Transverse colon (tissue), 4 donors: Measurements from ENCODE around the gene SMAD3. TPM values are rescaled to one million over a fixed set of nuclear protein-coding genes. Genes with fewer than 3 reads are reported as not detected.

ENCODE experiments used
- DNase-seq: peaks from one replicate; pipeline ENCODE4 v3.0.0-alpha.2; 2019
- H3K27ac ChIP-seq, 4 donors: fragments of 200-600 bp; sonication (generic); 2 replicates each; pipeline ENCODE4 v1.5.1; 2016 to 2018; ENCODE audit warnings: inconsistent platforms in 4 of 4
- H3K27me3 ChIP-seq: fragments of 200-600 bp; sonication (generic); 2 replicates; pipeline ENCODE4 v1.5.1; 2017; ENCODE audit warnings: inconsistent platforms
- H3K36me3 ChIP-seq, 4 donors: fragments of 200-600 bp; sonication (generic); 2 replicates each; pipeline ENCODE4 v1.5.1; 2017 to 2019; ENCODE audit warnings: inconsistent platforms in 4 of 4
- H3K4me1 ChIP-seq, 4 donors: fragments of 200-600 bp; sonication (generic); 2 replicates each; pipeline ENCODE4 v1.5.1; 2017 to 2020; ENCODE audit warnings: inconsistent platforms in 4 of 4
- H3K4me3 ChIP-seq, 4 donors: fragments of 200-600 bp; sonication (generic); 1 replicate in 1 of 4; 2 replicates in 3 of 4; pipeline versions ENCODE4 v1.5.1 to v1.6.1; 2017 to 2019; ENCODE audit warnings: inconsistent platforms in 4 of 4
- H3K9me3 ChIP-seq, 2 donors: fragments of 200-600 bp; sonication (generic); 2 replicates each; pipeline ENCODE4 v1.5.1; 2017 to 2019; ENCODE audit warnings: inconsistent platforms in 2 of 2
- EP300 ChIP-seq: sonication (generic); formaldehyde crosslinking; IDR thresholded peaks from one replicate; pipeline ENCODE4 v1.6.1; 2017; ENCODE audit warnings: antibody characterized with exemption, low read depth
- POLR2A ChIP-seq: fragments of 450-650 bp; IDR thresholded peaks from one replicate; pipeline ENCODE4 v1.6.1; 2016; ENCODE audit warnings: antibody characterized with exemption, mild to moderate bottlenecking, moderate library complexity
- POLR2AphosphoS5 ChIP-seq, 3 donors: sonication (generic); formaldehyde crosslinking; IDR thresholded peaks; one replicate each; pipeline ENCODE4 v1.6.1; 2016; ENCODE audit warnings: antibody characterized with exemption in 3 of 3
- WGBS, 2 donors: methylation state at CpG; one replicate each; pipeline ENCODE4 v1.1.5; 2018; ENCODE audit warnings: low coverage in 1 of 2; 5-methylcytosine and 5-hydroxymethylcytosine counted together
- in situ Hi-C, 4 donors: fragments of 200-750 bp; cut with MboI; loops; one replicate each; pipeline versions ENCODE4 v1.15.0 to v1.15.1; 2017; ENCODE audit warnings: low sequenced_read_pairs in 3 of 4, low pct_ligation_motif_present in 1 of 4, low pct_unique_long_range_greater_than_20kb in 1 of 4
- intact Hi-C: fragments of 100-400 bp; cut with DNase I; formaldehyde crosslinking; loops from one replicate; pipeline ENCODE4 v1.15.1; 2023; ENCODE audit warnings: low total_unique reads
- total RNA-seq, 4 donors: library from RNA; depleted of rRNA; stranded (reverse); fragments of >200 nt; gene quantifications; one replicate each; pipeline ENCODE4 v1.1.0, GENCODE V29; 2016
- TF ChIP-seq, protein P1 (sequence below), 5 experiments: fragments of 200-600 bp in 3 of 5; fragments of 450-650 bp in 2 of 5; sonication (generic) in 3 of 5; IDR thresholded peaks; 1 replicate in 2 of 5; 2 replicates in 3 of 5; pipeline ENCODE4 v1.5.1; 2016 to 2017; ENCODE audit warnings: antibody characterized with exemption in 5 of 5, inconsistent platforms in 3 of 5, mild to moderate bottlenecking in 2 of 5, moderate library complexity in 1 of 5

The SMAD3 gene
- total RNA-seq, 4 donors from 2014 or later, result 30.9 to 65.1 (median 57.0) TPM

- no peak for DNase-seq
- TF ChIP-seq EP300 (no peak), POLR2A (no peak), POLR2AphosphoS5 (IDR thresholded peaks at IDR 0.05) (no peak)
- TF ChIP-seq, protein P1, sequence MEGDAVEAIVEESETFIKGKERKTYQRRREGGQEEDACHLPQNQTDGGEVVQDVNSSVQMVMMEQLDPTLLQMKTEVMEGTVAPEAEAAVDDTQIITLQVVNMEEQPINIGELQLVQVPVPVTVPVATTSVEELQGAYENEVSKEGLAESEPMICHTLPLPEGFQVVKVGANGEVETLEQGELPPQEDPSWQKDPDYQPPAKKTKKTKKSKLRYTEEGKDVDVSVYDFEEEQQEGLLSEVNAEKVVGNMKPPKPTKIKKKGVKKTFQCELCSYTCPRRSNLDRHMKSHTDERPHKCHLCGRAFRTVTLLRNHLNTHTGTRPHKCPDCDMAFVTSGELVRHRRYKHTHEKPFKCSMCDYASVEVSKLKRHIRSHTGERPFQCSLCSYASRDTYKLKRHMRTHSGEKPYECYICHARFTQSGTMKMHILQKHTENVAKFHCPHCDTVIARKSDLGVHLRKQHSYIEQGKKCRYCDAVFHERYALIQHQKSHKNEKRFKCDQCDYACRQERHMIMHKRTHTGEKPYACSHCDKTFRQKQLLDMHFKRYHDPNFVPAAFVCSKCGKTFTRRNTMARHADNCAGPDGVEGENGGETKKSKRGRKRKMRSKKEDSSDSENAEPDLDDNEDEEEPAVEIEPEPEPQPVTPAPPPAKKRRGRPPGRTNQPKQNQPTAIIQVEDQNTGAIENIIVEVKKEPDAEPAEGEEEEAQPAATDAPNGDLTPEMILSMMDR (IDR thresholded peaks at IDR 0.05), result no peak
- H3K4me3 ChIP-seq, result no peak overlapping the region
- H3K36me3 ChIP-seq, result no peaks in the 10 kb centered on the region
- H3K9me3 ChIP-seq, result no peaks in the 10 kb centered on the region
- H3K4me1 ChIP-seq, result peaks cover 37 to 59% (median 48%) of the 10 kb centered on the region in 4 donors
- no peaks in the 10 kb centered on the region for H3K27me3 ChIP-seq
- in situ Hi-C loops (no loop called here), intact Hi-C loops (no loop called here)
- 74 to 88% methylated on average over 2 to 7 of the region's 7 CpGs for WGBS, 2 donors
- peak overlapping the region; percentile 12 to 71 (median 60) for H3K27ac ChIP-seq
Observed at GRCh38 chr15:67091980-67092677, 26.7 kb downstream of the SMAD3 start.

DNA sequence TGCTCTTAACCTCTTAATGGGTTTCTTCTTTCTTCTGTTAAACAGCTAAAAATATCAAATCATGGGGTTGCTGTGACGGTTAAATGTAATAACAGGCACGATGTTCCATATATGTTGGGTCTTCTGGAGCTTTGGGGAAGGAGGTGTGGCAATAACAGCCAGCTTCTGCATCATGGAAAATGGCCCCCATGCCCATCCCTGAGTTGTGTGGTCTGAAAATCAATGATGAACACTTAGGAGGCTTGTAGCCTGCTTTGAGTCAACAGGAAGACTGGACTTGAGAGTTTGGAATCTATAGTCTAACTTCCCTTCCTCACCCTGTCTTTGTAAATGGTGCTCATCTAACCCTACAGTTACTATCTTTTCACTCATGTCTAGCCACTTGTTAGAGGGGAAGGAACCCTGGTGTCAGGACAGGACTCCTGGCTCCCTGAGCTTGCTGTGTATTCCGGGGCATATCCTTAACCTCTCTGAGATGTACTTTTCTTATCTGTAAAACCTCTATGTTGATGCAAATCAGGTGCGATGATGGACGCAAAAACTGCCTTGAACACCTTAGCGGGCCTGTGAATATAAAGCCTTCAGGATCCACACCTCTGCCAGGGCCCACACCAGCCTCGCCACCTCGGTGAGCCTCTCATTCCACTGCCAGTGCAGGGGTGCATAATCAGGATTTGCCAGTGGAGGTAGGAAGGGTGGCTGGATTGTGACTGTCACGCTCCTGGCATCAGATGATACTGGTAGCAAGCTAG is 27.5 kb downstream of the SMAD3 start:
- no peak overlapping the region for H3K27ac ChIP-seq
- intact Hi-C loops, result no loop called here
- H3K36me3 ChIP-seq, result no peaks in the 10 kb centered on the region
- TF ChIP-seq POLR2A, result no peak
- 89 to 91% methylated on average over 4 to 9 of the region's 9 CpGs for WGBS, 2 donors
- H3K4me1 ChIP-seq, result peaks cover 43 to 59% (median 48%) of the 10 kb centered on the region in 4 donors
- H3K9me3 ChIP-seq, result no peaks in the 10 kb centered on the region
- in situ Hi-C loops, result no loop called here
- H3K4me3 ChIP-seq, result no peak overlapping the region
- DNase-seq, result no peak
- no peaks in the 10 kb centered on the region for H3K27me3 ChIP-seq

DNA sequence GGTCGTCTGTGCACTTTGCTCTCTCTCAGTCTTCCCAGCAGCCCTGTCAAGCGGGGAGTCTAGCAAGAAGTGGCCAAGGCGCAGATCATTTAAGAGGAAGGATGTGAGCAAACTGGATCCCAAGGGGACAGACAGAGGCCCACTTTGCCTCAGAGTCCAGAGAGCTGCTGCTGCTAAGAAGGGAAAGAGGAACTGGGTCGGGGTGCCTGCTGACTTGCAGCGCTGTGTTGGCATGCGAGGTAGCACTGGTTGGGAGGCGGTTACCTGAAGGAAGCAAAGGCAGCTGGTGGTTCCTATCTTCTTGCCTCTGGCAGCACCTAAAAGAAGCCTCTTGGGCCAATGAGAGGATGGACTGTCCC is 28.1 kb downstream of the SMAD3 start:
- TF ChIP-seq POLR2AphosphoS5 (IDR thresholded peaks at IDR 0.05), result no peak
- TF ChIP-seq POLR2A, result no peak
- TF ChIP-seq EP300, result no peak
- TF ChIP-seq, protein P1 (IDR thresholded peaks at IDR 0.05), result no peak
- H3K27ac ChIP-seq, result no peak overlapping the region
- DNase-seq, result peak; percentile 49
- H3K9me3 ChIP-seq, result no peaks in the 10 kb centered on the region
- intact Hi-C loops (no loop called here), in situ Hi-C loops (no loop called here)
- 71% methylated on average over 7 of the region's 7 CpGs; no CpG with 5 or more reads in 1 of the 2 donors for WGBS, 2 donors
- peaks cover 40 to 59% (median 49%) of the 10 kb centered on the region in 4 donors for H3K4me1 ChIP-seq
- H3K36me3 ChIP-seq, result no peaks in the 10 kb centered on the region
- no peak overlapping the region for H3K4me3 ChIP-seq
- no peaks in the 10 kb centered on the region for H3K27me3 ChIP-seq

DNA sequence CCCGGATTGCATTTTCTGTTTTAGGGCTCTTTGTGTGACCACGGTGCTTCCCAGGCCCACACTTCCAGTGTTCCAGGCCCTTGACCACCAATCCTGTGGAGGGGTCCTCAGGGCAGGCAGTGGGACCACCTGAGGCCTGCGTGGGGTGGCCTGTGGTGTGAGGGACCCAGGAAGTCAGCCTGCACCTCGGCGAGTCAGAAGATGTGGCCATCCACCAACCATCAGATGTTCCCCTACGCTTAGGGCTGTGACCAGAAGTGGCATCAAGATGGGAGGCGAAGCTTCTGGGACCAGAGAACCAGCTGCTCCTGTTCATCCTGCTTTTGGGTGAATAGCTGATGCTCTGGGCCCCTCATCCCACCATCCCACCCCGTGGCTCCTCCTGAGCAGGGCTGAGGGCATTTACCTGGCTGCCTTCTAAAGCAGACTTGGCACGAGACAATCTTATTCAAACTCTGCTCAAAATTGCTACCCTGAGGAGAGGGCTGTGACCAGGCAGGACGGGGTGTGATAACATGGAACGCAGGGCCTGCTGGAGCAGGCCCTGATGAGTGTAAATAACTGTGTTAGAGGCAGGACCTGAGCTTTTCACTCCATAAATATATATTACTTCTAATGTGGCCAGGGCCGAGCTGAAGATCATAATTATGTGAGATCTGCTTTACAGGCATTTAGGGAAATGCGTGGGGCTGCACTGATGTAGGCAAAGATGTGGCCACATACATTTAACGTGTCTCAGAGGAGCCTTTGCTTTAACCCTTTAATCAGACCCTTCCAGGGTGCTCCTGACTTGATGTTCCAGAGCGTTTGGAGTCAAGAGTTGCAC is 28.8 kb downstream of the SMAD3 start:
- no peak overlapping the region for H3K4me3 ChIP-seq
- H3K9me3 ChIP-seq, result no peaks in the 10 kb centered on the region
- WGBS, 2 donors, result 85 to 88% methylated on average over 5 to 15 of the region's 15 CpGs
- H3K4me1 ChIP-seq, result peaks cover 47 to 60% (median 49%) of the 10 kb centered on the region in 4 donors
- TF ChIP-seq EP300 (no peak), POLR2A (no peak), POLR2AphosphoS5 (IDR thresholded peaks at IDR 0.05) (no peak)
- TF ChIP-seq, protein P1 (IDR thresholded peaks at IDR 0.05), result no peak
- H3K36me3 ChIP-seq, result no peaks in the 10 kb centered on the region
- in situ Hi-C loops, result no loop called here
- intact Hi-C loops, result no loop called here
- no peak for DNase-seq
- no peak overlapping the region for H3K27ac ChIP-seq
- no peaks in the 10 kb centered on the region for H3K27me3 ChIP-seq
